Amniotic epithelial cell (primary cell): ENCODE measurements around the gene PODXL2.

Experiments
- DNase-seq: peaks from one replicate; pipeline ENCODE4 v3.0.0-alpha.2; 2010; ENCODE audit warnings: low read depth

Gene PODXL2

GRCh38 chr3:127655641-127656040 is 26.7 kb downstream of the PODXL2 start:
- peak; percentile 3 for DNase-seq

GRCh38 chr3:127656906-127657305 is 27.9 kb downstream of the PODXL2 start:
- no peak for DNase-seq

- peak; percentile 4 for DNase-seq
These were observed 29.2 kb downstream of the PODXL2 start for GRCh38 chr3:127658234-127658633.

GRCh38 chr3:127660621-127661251 is 31.8 kb downstream of the PODXL2 start:
- DNase-seq: no peak

- no peak for DNase-seq
These were observed 32.6 kb downstream of the PODXL2 start for GRCh38 chr3:127661600-127661999.

- no peak for DNase-seq
These were observed 33.0 kb downstream of the PODXL2 start for GRCh38 chr3:127662001-127662469.

- no peak for DNase-seq
These were observed 34.2 kb downstream of the PODXL2 start for GRCh38 chr3:127663151-127663550.

GRCh38 chr3:127665165-127665564 is 36.2 kb downstream of the PODXL2 start:
- no peak for DNase-seq

GRCh38 chr3:127665586-127665985 is 36.6 kb downstream of the PODXL2 start:
- no peak for DNase-seq

GRCh38 chr3:127666676-127667075 is 37.7 kb downstream of the PODXL2 start:
- DNase-seq: no peak

GRCh38 chr3:127667119-127667681 is 38.2 kb downstream of the PODXL2 start:
- no peak for DNase-seq

- no peak for DNase-seq
These were observed 39.9 kb downstream of the PODXL2 start for GRCh38 chr3:127668906-127669305.

GRCh38 chr3:127669541-127670228 is 40.7 kb downstream of the PODXL2 start:
- DNase-seq: no peak

GRCh38 chr3:127670229-127670559 is 41.2 kb downstream of the PODXL2 start:
- no peak for DNase-seq

- DNase-seq: no peak
These were observed 42.0 kb downstream of the PODXL2 start for GRCh38 chr3:127670761-127671522.

GRCh38 chr3:127671523-127672428 is 42.8 kb downstream of the PODXL2 start:
- DNase-seq: no peak

- DNase-seq: peak; percentile 44
These were observed 43.6 kb downstream of the PODXL2 start, which contains the start of gene ABTB1 for GRCh38 chr3:127672429-127673190. Gene ABTB1, plus strand, starts transcription at chr3:127672952. Its CDS starts 74 bp downstream, at chr3:127673026.

- DNase-seq: peak; percentile 38
These were observed 44.5 kb downstream of the PODXL2 start for GRCh38 chr3:127673191-127674100.

GRCh38 chr3:127674101-127674721 is 45.2 kb downstream of the PODXL2 start:
- DNase-seq: no peak
